ENCODE measurements around the gene CACTIN. TPM values are rescaled to one million over a fixed set of nuclear protein-coding genes. Genes with fewer than 3 reads are reported as not detected.

The CACTIN gene
- total RNA-seq, result 37.2 and 40.8 TPM in 2 replicates

GRCh38 chr19:3626473-3627350 is at the start of gene CACTIN:
Gene CACTIN, minus strand, starts transcription at chr19:3626790. Its CDS starts 28 bp downstream, at chr19:3626762.
- peak; percentile 98 for DNase-seq (ENCODE audit: low spot score)
- Mint-ChIP-seq H3K27ac (peak within 1 kb of the TSS; percentile 97), H3K4me3 (peak within 1 kb of the TSS; percentile 89), H3K9me3 (no peaks in the 10 kb centered on the region), H3K27me3 (ENCODE audit: insufficient read depth) (no peaks in the 10 kb centered on the region), H3K4me1 (ENCODE audit: low read depth) (peaks cover 13% of the 10 kb centered on the region), H3K36me3 (ENCODE audit: low read depth) (peaks cover 1% of the 10 kb centered on the region)
- intact Hi-C loops (cut with micrococcal nuclease), result loop anchor here (1.0 to 10.0 kb wide), 9 partner anchors 54 to 1202 kb away; partner anchors contain the start of genes DAPK3, FZR1, HMG20B and MFSD12

GRCh38 chr19:3674784-3675543 is 48.4 kb upstream of the CACTIN start:
- H3K36me3 Mint-ChIP-seq (ENCODE audit: low read depth), result peaks cover 4% of the 10 kb centered on the region
- H3K27ac Mint-ChIP-seq, result no peak overlapping the region
- H3K4me1 Mint-ChIP-seq (ENCODE audit: low read depth), result no peaks in the 10 kb centered on the region
- DNase-seq (ENCODE audit: low spot score), result no peak
- H3K9me3 Mint-ChIP-seq, result no peaks in the 10 kb centered on the region
- H3K27me3 Mint-ChIP-seq (ENCODE audit: insufficient read depth), result no peaks in the 10 kb centered on the region
- intact Hi-C loops (cut with micrococcal nuclease), result no loop called here
- H3K4me3 Mint-ChIP-seq, result no peak overlapping the region

GRCh38 chr19:3673506-3674439 is 47.2 kb upstream of the CACTIN start:
- Mint-ChIP-seq H3K27me3 (ENCODE audit: insufficient read depth) (no peaks in the 10 kb centered on the region), H3K36me3 (ENCODE audit: low read depth) (peaks cover 4% of the 10 kb centered on the region), H3K4me3 (no peak overlapping the region), H3K27ac (no peak overlapping the region), H3K4me1 (ENCODE audit: low read depth) (no peaks in the 10 kb centered on the region), H3K9me3 (no peaks in the 10 kb centered on the region)
- no peak for DNase-seq (ENCODE audit: low spot score)
- intact Hi-C loops (cut with micrococcal nuclease), result no loop called here

GRCh38 chr19:3672993-3673392 is 46.4 kb upstream of the CACTIN start:
- no peaks in the 10 kb centered on the region for H3K9me3 Mint-ChIP-seq
- H3K27ac Mint-ChIP-seq, result peak overlapping the region; percentile 18
- intact Hi-C loops (cut with micrococcal nuclease), result no loop called here

GRCh38 chr19:3672575-3672948 is 46.0 kb upstream of the CACTIN start:
- no peak overlapping the region for H3K27ac Mint-ChIP-seq
- H3K36me3 Mint-ChIP-seq (ENCODE audit: low read depth), result peaks cover 4% of the 10 kb centered on the region
- H3K9me3 Mint-ChIP-seq, result no peaks in the 10 kb centered on the region
- no peaks in the 10 kb centered on the region for H3K4me1 Mint-ChIP-seq (ENCODE audit: low read depth)
- intact Hi-C loops (cut with micrococcal nuclease), result no loop called here
- H3K27me3 Mint-ChIP-seq (ENCODE audit: insufficient read depth), result no peaks in the 10 kb centered on the region
- no peak for DNase-seq (ENCODE audit: low spot score)
- H3K4me3 Mint-ChIP-seq, result no peak overlapping the region

More at GRCh38 chr19:3672993-3673392, 46.4 kb upstream of the CACTIN start:
- DNase-seq (ENCODE audit: low spot score), result no peak
- H3K4me1 Mint-ChIP-seq (ENCODE audit: low read depth), result no peaks in the 10 kb centered on the region
- no peak overlapping the region for H3K4me3 Mint-ChIP-seq
- no peaks in the 10 kb centered on the region for H3K27me3 Mint-ChIP-seq (ENCODE audit: insufficient read depth)
- H3K36me3 Mint-ChIP-seq (ENCODE audit: low read depth), result peaks cover 4% of the 10 kb centered on the region

GRCh38 chr19:3671680-3672574 is 45.3 kb upstream of the CACTIN start:
- no peaks in the 10 kb centered on the region for H3K27me3 Mint-ChIP-seq (ENCODE audit: insufficient read depth)
- no peaks in the 10 kb centered on the region for H3K4me1 Mint-ChIP-seq (ENCODE audit: low read depth)
- H3K9me3 Mint-ChIP-seq, result no peaks in the 10 kb centered on the region
- peaks cover 4% of the 10 kb centered on the region for H3K36me3 Mint-ChIP-seq (ENCODE audit: low read depth)
- intact Hi-C loops (cut with micrococcal nuclease), result no loop called here
- no peak overlapping the region for H3K4me3 Mint-ChIP-seq
- DNase-seq (ENCODE audit: low spot score), result no peak
- H3K27ac Mint-ChIP-seq, result no peak overlapping the region

- H3K27me3 Mint-ChIP-seq (ENCODE audit: insufficient read depth), result no peaks in the 10 kb centered on the region
- H3K36me3 Mint-ChIP-seq (ENCODE audit: low read depth), result peaks cover 7% of the 10 kb centered on the region
- H3K4me3 Mint-ChIP-seq, result no peak overlapping the region
- no peaks in the 10 kb centered on the region for H3K4me1 Mint-ChIP-seq (ENCODE audit: low read depth)
- no peaks in the 10 kb centered on the region for H3K9me3 Mint-ChIP-seq
- intact Hi-C loops (cut with micrococcal nuclease), result no loop called here
- H3K27ac Mint-ChIP-seq, result peak overlapping the region; percentile 63
- DNase-seq (ENCODE audit: low spot score), result no peak
Measured at GRCh38 chr19:3670796-3671679, 44.4 kb upstream of the CACTIN start.

GRCh38 chr19:3669947-3670795 is 43.6 kb upstream of the CACTIN start:
- H3K36me3 Mint-ChIP-seq (ENCODE audit: low read depth), result peaks cover 7% of the 10 kb centered on the region
- H3K9me3 Mint-ChIP-seq, result no peaks in the 10 kb centered on the region
- H3K4me3 Mint-ChIP-seq, result no peak overlapping the region
- DNase-seq (ENCODE audit: low spot score), result no peak
- H3K27ac Mint-ChIP-seq, result no peak overlapping the region
- no peaks in the 10 kb centered on the region for H3K4me1 Mint-ChIP-seq (ENCODE audit: low read depth)
- intact Hi-C loops (cut with micrococcal nuclease), result no loop called here
- H3K27me3 Mint-ChIP-seq (ENCODE audit: insufficient read depth), result no peaks in the 10 kb centered on the region

GRCh38 chr19:3669082-3669946 is 42.7 kb upstream of the CACTIN start:
- Mint-ChIP-seq H3K27me3 (ENCODE audit: insufficient read depth) (no peaks in the 10 kb centered on the region), H3K4me1 (ENCODE audit: low read depth) (no peaks in the 10 kb centered on the region), H3K27ac (no peak overlapping the region), H3K36me3 (ENCODE audit: low read depth) (peaks cover 3% of the 10 kb centered on the region), H3K9me3 (no peaks in the 10 kb centered on the region), H3K4me3 (no peak overlapping the region)
- no peak for DNase-seq (ENCODE audit: low spot score)
- intact Hi-C loops (cut with micrococcal nuclease), result no loop called here

Measured in activated T-helper 1 cell treated with anti-CD3 and anti-CD28 coated beads, Interleukin-12 subunit alpha, Interleukin-12 subunit beta, Interleukin-2, Interleukin-4 antibody, amounts not matched to agents 30 ng/mL and 10 ng/mL and 1 ng/mL, durations not matched to agents 14 hours and 24 hours and 36 hours (primary cell).